GM18951 (cell line): ENCODE results near the gene DDX10.

Experiments used
- POLR2A ChIP-seq: IDR thresholded peaks from 4 replicates; pipeline ENCODE4 v1.6.1; 2011; ENCODE audit warnings: mild to moderate bottlenecking; ENCODE audit not compliant: insufficient read length, insufficient read depth; ENCODE audit errors: extremely low read depth
- in situ Hi-C: fragments of 300-500 bp; cut with MboI; formaldehyde crosslinking; loops from one replicate; pipeline ENCODE4 v1.12.0; 2022; ENCODE audit warnings: low sequenced_read_pairs, mixed read lengths, inconsistent platforms; ENCODE audit not compliant: unreplicated experiment

DDX10 gene

GRCh38 chr11:108961095-108961494, 296.2 kb downstream of the DDX10 start:
- in situ Hi-C loops, result no loop called here
- TF ChIP-seq POLR2A, result no peak

GRCh38 chr11:108963118-108963517, 298.2 kb downstream of the DDX10 start:
- no peak for TF ChIP-seq POLR2A
- in situ Hi-C loops, result no loop called here

GRCh38 chr11:108965306-108966001, 300.6 kb downstream of the DDX10 start:
- TF ChIP-seq POLR2A, result no peak
- in situ Hi-C loops, result no loop called here

- in situ Hi-C loops, result no loop called here
- no peak for TF ChIP-seq POLR2A
Observed at GRCh38 chr11:108966206-108966605, 301.3 kb downstream of the DDX10 start.

- no peak for TF ChIP-seq POLR2A
- in situ Hi-C loops, result no loop called here
Observed at GRCh38 chr11:108966978-108967377, 302.1 kb downstream of the DDX10 start.

GRCh38 chr11:108967571-108967970, 302.7 kb downstream of the DDX10 start:
- in situ Hi-C loops, result no loop called here
- TF ChIP-seq POLR2A, result no peak

GRCh38 chr11:108970221-108970991, 305.5 kb downstream of the DDX10 start:
- in situ Hi-C loops, result no loop called here
- no peak for TF ChIP-seq POLR2A

GRCh38 chr11:108973402-108974162, 308.7 kb downstream of the DDX10 start:
- in situ Hi-C loops, result no loop called here
- TF ChIP-seq POLR2A, result no peak

- no peak for TF ChIP-seq POLR2A
- in situ Hi-C loops, result no loop called here
Observed at GRCh38 chr11:108975026-108975425, 310.2 kb downstream of the DDX10 start.

- no peak for TF ChIP-seq POLR2A
- in situ Hi-C loops, result no loop called here
Observed at GRCh38 chr11:108975641-108976071, 310.8 kb downstream of the DDX10 start.

- TF ChIP-seq POLR2A, result no peak
- in situ Hi-C loops, result no loop called here
Observed at GRCh38 chr11:108983636-108984420, 319.0 kb downstream of the DDX10 start.

- in situ Hi-C loops, result no loop called here
- no peak for TF ChIP-seq POLR2A
Observed at GRCh38 chr11:108984523-108984922, 319.7 kb downstream of the DDX10 start.
